Calu3 (cell line): ENCODE data around the gene ITM2C. TPM values are rescaled to one million over a fixed set of nuclear protein-coding genes. Genes with fewer than 3 reads are reported as not detected.

Experiments used
- BruUV-seq: library from RNA; stranded (reverse); fragments of 400-500 nt; replicated peaks from 2 replicates; lab custom pipeline; 2021; lab: Mats Ljungman, UMichigan
- CTCF ChIA-PET: fragments of 300-600 bp; sonication (Branson Sonifier 250); formaldehyde crosslinking; loops from one replicate; lab custom pipeline; 2022; ENCODE audit warnings: antibody characterized with exemption; lab: Charles Lee
- DNase-seq: peaks from one replicate; pipeline ENCODE4 v3.0.0; 2022
- H3K27ac Mint-ChIP-seq: one replicate; pipeline ENCODE4 v1.8.0; 2022; ENCODE audit warnings: mixed read lengths; ENCODE audit not compliant: unreplicated experiment
- H3K27me3 Mint-ChIP-seq: one replicate; pipeline ENCODE4 v1.8.0; 2022; ENCODE audit warnings: mixed read lengths; ENCODE audit not compliant: unreplicated experiment
- H3K36me3 Mint-ChIP-seq: one replicate; pipeline ENCODE4 v1.8.0; 2022; ENCODE audit warnings: mild to moderate bottlenecking, moderate library complexity, mixed read lengths; ENCODE audit not compliant: insufficient read depth, unreplicated experiment
- H3K4me1 Mint-ChIP-seq: one replicate; pipeline ENCODE4 v1.8.0; 2022; ENCODE audit warnings: mild to moderate bottlenecking, low read depth, mixed read lengths; ENCODE audit not compliant: unreplicated experiment
- H3K4me3 Mint-ChIP-seq: one replicate; pipeline ENCODE4 v1.8.0; 2022; ENCODE audit warnings: mild to moderate bottlenecking, low read depth, moderate library complexity, mixed read lengths; ENCODE audit not compliant: unreplicated experiment
- H3K9me3 Mint-ChIP-seq: one replicate; pipeline ENCODE4 v1.8.0; 2022; ENCODE audit warnings: low read depth, mixed read lengths; ENCODE audit not compliant: unreplicated experiment
- CTCF ChIP-seq: fragments of 200-600 bp; IDR thresholded peaks from one replicate; pipeline ENCODE4 v1.8.0; 2022; ENCODE audit warnings: antibody characterized with exemption; ENCODE audit not compliant: unreplicated experiment
- intact Hi-C: fragments of 100-400 bp; cut with micrococcal nuclease; formaldehyde crosslinking; loops from one replicate; pipeline ENCODE4 v1.10.0; 2022; ENCODE audit not compliant: unreplicated experiment
- total RNA-seq: library from RNA; stranded (reverse); gene quantifications from 2 replicates; pipeline ENCODE4 v1.2.3, GENCODE V29; 2022

ITM2C gene
- total RNA-seq, 1 experiment from 2014 or later = 57.1 TPM

DNA sequence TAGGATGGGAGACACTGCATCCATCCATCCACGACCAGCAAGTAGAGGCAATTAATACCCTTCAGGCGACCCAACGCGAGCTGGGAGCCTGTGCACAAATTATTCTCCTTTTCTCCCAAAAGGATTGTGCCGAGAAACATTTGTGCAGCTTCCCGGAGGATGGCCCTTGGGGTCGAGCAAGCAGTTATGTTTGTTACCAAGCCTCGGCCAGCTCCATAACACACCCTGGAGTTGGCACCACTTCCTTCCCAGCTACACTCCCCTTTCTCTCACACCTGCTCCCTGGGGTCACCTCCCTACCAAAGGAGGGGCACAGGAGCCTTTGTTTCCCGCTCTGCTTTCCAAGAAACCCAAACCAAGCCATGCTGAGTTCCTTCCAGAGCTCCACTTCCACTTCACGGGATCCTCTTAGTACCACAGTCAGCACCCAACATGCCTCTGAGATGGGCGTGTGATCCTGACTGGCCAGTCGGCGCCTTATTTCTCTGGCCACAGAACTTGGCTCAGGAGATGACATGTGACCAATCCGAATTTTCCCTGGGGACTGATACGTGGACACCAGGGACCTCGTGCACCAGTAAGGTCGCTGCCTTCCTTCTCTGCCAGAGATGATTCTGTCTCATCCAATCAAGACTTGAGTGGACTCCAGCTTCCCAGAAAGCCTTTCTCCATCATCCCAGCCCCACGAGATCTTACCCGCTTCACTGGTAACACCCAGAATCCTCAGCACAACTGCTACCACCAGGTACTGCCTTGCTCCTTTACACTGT, 31.8 kb downstream of the ITM2C start:
- no TSS peak for BruUV-seq
- Mint-ChIP-seq H3K4me1 (no peaks in the 10 kb centered on the region), H3K27me3 (peaks cover 83% of the 10 kb centered on the region), H3K9me3 (no peaks in the 10 kb centered on the region), H3K36me3 (no peaks in the 10 kb centered on the region), H3K4me3 (no peak overlapping the region), H3K27ac (no peak overlapping the region)
- no peak for TF ChIP-seq CTCF
- CTCF ChIA-PET = interaction anchor here (0.8 to 1.4 kb wide), 2 partner anchors 15 to 91 kb away, joined by 3 to 4 read pairs; no protein-coding TSS in a partner anchor
- DNase-seq = no peak
- intact Hi-C loops = no loop called here

DNA sequence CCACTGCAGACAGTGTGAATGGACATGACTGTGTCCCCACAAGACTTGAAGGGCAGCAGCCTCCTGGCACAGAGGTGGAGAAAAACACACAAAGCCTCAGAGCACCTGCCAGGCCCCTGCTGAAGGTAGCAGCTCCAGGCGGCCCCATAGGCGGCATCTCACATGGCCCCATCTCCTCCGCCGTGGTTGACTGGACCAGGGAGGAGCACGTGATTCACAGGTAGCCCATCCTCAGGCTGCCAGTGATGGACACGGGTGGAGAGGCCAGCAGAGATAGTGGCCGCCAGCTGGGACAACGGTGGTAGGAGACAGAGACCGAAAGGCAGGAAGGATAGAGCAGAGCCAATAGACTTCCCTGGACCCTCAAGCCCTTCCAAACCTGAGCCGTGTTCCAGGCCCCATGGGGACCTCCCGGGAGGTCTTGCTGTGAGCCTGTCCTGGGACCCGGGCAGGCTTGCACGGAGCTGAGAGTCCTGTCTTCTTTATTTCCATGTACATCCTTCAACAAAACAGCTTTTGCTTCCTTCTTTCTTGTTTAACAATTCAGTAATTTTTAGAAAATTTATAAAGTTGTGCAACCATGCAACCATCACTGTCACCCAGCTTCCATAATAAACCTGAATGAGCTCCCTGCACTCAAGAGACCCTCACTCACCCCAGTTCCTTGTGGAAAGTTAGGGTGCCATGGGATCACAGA, 33.4 kb downstream of the ITM2C start:
- H3K4me1 Mint-ChIP-seq = no peaks in the 10 kb centered on the region
- BruUV-seq = no TSS peak
- no peak for TF ChIP-seq CTCF
- peaks cover 83% of the 10 kb centered on the region for H3K27me3 Mint-ChIP-seq
- no peak overlapping the region for H3K4me3 Mint-ChIP-seq
- H3K27ac Mint-ChIP-seq = no peak overlapping the region
- CTCF ChIA-PET = no interaction called here
- intact Hi-C loops = no loop called here
- no peak for DNase-seq
- no peaks in the 10 kb centered on the region for H3K9me3 Mint-ChIP-seq
- no peaks in the 10 kb centered on the region for H3K36me3 Mint-ChIP-seq

- intact Hi-C loops = no loop called here
- no peak for TF ChIP-seq CTCF
- Mint-ChIP-seq H3K27me3 (peaks cover 83% of the 10 kb centered on the region), H3K27ac (no peak overlapping the region), H3K36me3 (no peaks in the 10 kb centered on the region), H3K4me3 (no peak overlapping the region), H3K4me1 (no peaks in the 10 kb centered on the region), H3K9me3 (no peaks in the 10 kb centered on the region)
- CTCF ChIA-PET = interaction anchor here (0.8 kb wide), 1 partner anchor 89 kb away, joined by 4 read pairs; no protein-coding TSS in a partner anchor
- BruUV-seq = no TSS peak
- no peak for DNase-seq
Measured at GRCh38 chr2:230898713-230899091, 34.0 kb downstream of the ITM2C start.

GRCh38 chr2:230899287-230899686, 34.5 kb downstream of the ITM2C start:
- intact Hi-C loops = no loop called here
- CTCF ChIA-PET = interaction anchor here (0.8 kb wide), 1 partner anchor 88 kb away, joined by 4 read pairs; no protein-coding TSS in a partner anchor
- no peaks in the 10 kb centered on the region for H3K36me3 Mint-ChIP-seq
- DNase-seq = no peak
- H3K27me3 Mint-ChIP-seq = peaks cover 83% of the 10 kb centered on the region
- H3K4me1 Mint-ChIP-seq = no peaks in the 10 kb centered on the region
- no peaks in the 10 kb centered on the region for H3K9me3 Mint-ChIP-seq
- no peak for TF ChIP-seq CTCF
- no peak overlapping the region for H3K27ac Mint-ChIP-seq
- no TSS peak for BruUV-seq
- no peak overlapping the region for H3K4me3 Mint-ChIP-seq
